ENCODE results near the gene GJA4.

The GJA4 gene
- total RNA-seq, result 0 reads per million in 2 donors

GRCh38 chr1:34792868-34793727 lies at the start of gene GJA4:
TSS of gene GJA4 (plus strand) at chr1:34792999. CDS start at chr1:34794214, 1,215 bp downstream.
- DNase-seq, result no peak

DNA sequence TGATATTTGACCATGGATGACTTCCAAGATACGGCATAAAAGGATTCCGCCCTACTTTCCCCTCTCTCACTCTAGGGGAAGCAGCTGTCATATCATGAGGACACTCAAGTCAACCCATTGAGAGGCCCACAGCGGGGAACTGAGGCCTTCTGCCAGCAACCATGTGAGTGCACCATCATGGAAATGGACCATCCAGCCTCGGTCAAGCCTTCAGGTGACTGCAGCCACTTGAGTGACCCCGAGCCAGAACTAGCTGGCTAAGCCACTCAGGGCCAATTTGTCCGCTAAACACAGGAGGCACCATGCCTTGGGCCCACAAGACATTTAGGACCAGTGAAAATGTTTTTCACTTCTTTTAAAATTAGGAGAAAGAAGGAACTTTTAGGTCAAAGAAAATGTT lies 49.0 kb upstream of the GJA4 start:
- DNase-seq, result no peak

- no peak for DNase-seq
These were observed 47.9 kb upstream of the GJA4 start for GRCh38 chr1:34744851-34745250.

DNA sequence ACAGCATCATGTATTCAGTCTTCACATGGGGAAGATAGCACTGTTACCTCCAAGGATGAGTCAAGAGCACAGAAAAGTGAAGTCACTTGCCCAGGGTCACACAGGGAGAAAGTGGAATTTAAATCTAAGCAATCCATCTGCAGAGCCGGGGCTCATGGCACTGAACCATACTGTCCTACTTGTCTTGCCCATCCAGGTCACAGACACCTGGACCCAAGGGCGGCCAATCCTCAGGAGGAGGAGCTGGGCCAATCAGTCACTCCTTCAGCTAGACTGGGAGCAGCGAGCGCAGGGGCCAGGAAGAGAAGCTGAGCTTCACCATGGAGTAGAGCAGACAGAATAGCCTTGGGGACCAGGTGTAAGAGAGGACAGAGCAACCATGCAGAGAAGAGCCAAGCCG lies 47.1 kb upstream of the GJA4 start:
- DNase-seq, result no peak

DNA sequence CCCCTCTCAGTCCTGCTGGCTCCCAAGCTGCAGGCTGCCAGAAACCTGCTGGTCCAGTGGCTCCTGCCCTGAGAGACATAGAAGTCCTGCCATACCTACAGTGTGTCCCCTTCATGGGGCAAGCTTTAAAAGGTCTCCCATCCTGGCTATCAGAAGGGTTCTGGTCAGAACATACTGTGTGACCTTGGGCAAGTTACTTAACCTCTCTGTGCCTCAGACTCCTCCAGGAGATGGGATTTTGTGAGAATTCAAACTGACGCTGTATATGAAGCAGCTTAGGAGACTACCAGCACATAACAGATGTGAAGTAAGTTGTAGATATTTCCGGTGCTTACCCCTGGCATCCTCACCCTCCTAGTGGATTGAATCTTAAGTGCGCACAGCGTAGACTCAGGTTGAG lies 46.7 kb upstream of the GJA4 start:
- no peak for DNase-seq

- DNase-seq, result no peak
These were observed 45.8 kb upstream of the GJA4 start for GRCh38 chr1:34746785-34747637.

DNA sequence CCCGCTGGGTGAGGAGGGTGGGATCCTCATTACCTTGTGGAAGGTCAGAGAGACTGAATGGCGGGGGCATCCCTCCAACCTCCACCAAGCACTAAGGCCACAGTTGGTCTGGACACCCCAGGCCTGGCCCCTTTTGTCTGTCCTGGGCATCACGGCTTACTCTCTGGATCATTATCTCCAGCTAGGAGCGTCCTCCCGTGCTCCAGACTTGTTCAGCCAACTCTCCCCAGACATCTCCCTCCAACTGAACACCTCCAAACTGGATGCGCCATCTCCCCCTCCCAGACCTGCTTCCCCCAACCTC lies 45.2 kb upstream of the GJA4 start:
- DNase-seq, result no peak

DNA sequence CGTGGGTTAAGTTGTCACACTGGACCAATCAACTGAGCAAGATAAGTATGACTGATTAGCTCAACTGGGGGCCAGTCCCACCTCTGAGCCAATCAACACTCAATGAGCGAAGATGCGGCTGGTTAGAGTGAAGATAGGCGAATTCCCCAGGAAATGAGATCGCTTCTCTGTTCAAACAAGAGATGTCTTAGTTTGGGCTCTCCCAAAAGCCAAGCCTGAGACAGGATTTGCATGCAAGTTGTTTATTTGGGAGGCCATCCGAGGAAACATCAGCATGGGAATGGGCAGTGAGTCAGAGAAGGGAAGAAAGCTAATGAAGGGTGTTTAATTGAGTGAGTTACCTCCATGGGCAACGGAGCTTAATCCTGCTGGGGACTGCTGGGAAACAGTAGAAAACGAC lies 42.8 kb upstream of the GJA4 start:
- no peak for DNase-seq

- DNase-seq, result no peak
These were observed 42.2 kb upstream of the GJA4 start for GRCh38 chr1:34750610-34751009.

- DNase-seq, result no peak
These were observed 39.6 kb upstream of the GJA4 start for GRCh38 chr1:34753163-34753562.

GRCh38 chr1:34754964-34755637 lies 37.7 kb upstream of the GJA4 start, which contains the start of gene GJB5:
TSS of gene GJB5 (plus strand) at chr1:34755047. CDS start at chr1:34757331, 2,284 bp downstream.
- DNase-seq, result no peak

DNA sequence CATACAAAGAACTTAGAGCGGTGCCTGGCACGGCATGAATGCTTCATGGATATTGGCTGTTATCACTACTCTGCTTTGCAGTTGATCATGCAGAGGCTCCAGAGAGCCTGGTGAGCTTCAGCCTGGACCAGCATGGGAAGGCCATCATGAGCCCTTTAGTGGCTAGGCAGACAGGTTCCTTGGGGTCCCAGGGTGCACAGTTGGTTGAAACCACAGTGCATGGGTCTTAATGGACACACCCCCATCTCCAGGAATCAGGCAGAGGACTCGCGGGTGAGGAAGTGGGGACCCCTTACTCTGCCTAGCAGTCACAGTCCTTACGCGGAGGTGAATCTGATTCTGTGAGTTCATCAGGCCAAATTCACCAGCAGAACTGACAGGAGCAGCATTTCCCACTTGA lies 36.8 kb upstream of the GJA4 start:
- no peak for DNase-seq

DNA sequence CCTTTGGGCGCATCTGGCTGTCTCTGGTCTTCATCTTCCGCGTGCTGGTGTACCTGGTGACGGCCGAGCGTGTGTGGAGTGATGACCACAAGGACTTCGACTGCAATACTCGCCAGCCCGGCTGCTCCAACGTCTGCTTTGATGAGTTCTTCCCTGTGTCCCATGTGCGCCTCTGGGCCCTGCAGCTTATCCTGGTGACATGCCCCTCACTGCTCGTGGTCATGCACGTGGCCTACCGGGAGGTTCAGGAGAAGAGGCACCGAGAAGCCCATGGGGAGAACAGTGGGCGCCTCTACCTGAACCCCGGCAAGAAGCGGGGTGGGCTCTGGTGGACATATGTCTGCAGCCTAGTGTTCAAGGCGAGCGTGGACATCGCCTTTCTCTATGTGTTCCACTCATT lies 35.4 kb upstream of the GJA4 start:
- DNase-seq, result no peak

DNA sequence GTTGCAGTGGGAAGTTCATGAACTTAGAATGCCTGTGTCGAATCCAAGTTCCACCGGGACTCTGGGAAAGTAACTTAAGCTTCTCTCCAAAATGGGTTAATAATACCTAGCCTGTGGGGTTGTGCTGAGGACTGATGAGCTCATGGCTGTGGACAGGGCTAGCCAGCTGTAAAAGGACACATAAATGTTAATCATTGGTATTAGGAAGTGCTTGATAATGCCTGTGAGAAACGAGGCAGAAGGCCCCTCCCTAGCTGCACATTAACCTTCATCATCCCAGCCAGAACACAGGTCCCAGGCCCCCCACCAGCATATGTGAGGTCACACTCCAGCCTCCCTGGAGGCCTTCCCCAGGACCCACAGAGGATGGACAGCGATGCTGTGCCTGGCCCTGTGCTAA lies 34.0 kb upstream of the GJA4 start:
- no peak for DNase-seq

GRCh38 chr1:34759503-34760357 lies 33.1 kb upstream of the GJA4 start, which contains the start of gene GJB4:
TSS of gene GJB4 (plus strand) at chr1:34759740. CDS start at chr1:34761255, 1,515 bp downstream.
- no peak for DNase-seq

DNA sequence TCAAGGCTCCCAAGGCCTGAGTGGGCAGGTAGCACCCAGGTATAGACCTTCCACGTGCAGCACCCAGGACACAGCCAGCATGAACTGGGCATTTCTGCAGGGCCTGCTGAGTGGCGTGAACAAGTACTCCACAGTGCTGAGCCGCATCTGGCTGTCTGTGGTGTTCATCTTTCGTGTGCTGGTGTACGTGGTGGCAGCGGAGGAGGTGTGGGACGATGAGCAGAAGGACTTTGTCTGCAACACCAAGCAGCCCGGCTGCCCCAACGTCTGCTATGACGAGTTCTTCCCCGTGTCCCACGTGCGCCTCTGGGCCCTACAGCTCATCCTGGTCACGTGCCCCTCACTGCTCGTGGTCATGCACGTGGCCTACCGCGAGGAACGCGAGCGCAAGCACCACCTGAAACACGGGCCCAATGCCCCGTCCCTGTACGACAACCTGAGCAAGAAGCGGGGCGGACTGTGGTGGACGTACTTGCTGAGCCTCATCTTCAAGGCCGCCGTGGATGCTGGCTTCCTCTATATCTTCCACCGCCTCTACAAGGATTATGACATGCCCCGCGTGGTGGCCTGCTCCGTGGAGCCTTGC lies 31.5 kb upstream of the GJA4 start:
- no peak for DNase-seq

DNA sequence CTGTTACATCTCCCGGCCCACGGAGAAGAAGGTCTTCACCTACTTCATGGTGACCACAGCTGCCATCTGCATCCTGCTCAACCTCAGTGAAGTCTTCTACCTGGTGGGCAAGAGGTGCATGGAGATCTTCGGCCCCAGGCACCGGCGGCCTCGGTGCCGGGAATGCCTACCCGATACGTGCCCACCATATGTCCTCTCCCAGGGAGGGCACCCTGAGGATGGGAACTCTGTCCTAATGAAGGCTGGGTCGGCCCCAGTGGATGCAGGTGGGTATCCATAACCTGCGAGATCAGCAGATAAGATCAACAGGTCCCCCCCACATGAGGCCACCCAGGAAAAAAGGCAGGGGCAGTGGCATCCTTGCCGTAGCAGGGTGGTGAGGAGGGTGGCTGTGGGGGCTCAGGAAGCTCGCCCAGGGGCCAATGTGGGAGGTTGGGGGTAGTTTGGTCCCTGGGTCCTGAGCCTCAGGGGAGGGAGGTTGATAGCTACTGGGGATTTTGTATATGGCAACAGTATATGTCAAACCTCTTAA lies 31.0 kb upstream of the GJA4 start:
- DNase-seq, result no peak

- no peak for DNase-seq
These were observed 30.2 kb upstream of the GJA4 start for GRCh38 chr1:34762474-34763141.

GRCh38 chr1:34763142-34763781 lies 29.5 kb upstream of the GJA4 start:
- DNase-seq, result no peak

DNA sequence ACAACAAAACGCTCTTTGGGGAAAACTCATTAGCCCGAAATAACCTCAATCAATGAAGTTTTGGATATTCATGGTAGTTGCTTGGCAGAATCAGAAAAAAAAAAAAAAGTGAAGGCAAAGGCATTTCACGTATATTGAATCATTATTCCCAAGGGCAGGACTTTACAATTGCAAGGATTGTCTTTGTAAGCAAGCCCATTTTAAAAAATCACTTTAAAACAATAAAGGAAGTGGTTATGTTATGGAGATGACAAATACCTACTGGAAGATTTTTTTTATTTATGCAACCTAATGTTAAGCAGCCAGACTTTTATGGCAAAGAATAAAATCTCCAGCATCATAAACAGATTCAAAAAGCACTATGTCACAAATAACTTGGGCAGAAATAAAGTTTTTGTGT lies 23.9 kb upstream of the GJA4 start:
- DNase-seq, result no peak

Data from T-helper 9 cell (primary cell).